HG03095 (cell line): Measurements from ENCODE around the gene FREM2.

Experiments
- ATAC-seq: cut with Tn5 transposase; IDR thresholded peaks from one replicate; pipeline ENCODE4 v1.9.1; 2021; ENCODE audit warnings: moderate library complexity; ENCODE audit not compliant: unreplicated experiment

Gene FREM2

GRCh38 chr13:38821770-38822551 lies 135.1 kb downstream of the FREM2 start:
- no peak for ATAC-seq

- ATAC-seq = no peak
These were observed 137.5 kb downstream of the FREM2 start for GRCh38 chr13:38824342-38824741.

DNA sequence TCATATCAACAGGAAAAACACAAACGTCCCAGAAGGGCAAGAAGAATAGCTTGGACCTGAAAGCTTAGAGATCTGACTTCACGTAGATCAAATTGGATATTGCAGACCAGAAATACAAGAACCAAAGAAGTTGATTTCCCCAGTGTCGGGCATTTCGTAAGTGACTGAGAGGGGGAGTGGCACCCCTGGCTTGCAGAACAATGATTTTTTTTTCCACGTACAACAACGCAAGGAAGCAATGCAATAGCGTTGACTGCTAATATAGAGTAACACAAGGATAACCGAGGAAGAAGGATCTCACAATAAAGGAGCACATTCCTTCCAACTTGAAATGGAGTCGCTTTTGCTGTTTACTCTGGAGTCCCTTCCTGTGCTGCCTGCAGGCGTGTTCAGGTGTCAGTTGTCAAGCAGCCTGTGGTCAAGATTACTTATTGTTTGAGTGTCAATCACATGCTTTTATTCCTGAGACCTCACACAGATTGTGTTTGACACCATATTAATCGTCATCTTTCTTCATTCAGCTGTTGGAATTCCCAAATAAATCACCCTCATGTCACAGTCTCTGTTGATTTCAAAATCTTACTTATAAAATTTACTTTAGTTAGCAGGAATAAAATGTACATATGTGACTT lies 139.4 kb downstream of the FREM2 start:
- ATAC-seq = no peak

DNA sequence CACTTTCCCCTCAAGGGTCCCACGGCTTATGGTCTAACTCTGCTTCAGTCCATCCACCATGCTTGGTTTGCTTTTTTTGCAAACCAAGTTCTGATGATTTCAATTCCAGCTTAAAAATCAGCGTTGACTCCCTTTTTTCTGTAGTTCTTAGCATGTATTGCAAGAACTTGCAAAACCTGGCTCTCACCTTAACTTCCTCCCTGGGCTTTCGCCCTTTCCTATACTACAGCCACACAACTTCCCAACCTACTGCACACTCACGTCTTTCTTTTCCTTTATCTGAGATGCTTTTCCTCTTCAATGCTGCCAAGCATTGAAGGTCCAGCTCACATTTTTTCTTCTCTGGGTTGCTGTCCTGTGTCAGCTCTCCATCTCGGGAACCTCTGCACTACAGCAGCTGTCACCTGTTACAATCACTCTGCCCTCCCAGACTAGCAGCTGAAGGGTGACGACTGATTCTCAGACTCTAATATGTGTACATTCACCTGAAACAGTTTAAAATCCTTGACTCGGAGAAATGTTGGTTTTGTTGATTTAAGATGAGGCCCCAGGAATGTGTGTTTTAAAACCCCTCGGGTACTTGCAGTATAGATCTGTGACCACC lies 143.7 kb downstream of the FREM2 start:
- no peak for ATAC-seq

DNA sequence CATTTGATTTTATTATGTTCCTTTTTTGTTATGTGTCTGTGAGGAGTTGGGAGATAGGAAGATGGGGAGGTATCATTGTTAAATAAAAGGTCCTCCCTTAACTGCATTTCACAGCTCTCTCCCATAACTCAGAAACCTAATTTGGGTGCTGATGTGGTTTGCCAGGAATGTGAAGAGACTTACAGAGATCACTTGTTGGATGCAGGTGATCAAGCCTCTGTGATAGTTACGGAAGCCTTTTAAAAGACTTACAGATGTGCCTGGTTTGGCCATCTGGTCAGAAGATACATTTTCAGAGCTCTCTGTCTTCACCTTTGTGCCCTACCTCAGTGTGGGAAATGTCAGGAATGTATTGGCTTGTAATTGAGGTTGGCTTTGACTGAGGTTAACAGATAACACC lies 157.7 kb downstream of the FREM2 start:
- ATAC-seq = no peak

DNA sequence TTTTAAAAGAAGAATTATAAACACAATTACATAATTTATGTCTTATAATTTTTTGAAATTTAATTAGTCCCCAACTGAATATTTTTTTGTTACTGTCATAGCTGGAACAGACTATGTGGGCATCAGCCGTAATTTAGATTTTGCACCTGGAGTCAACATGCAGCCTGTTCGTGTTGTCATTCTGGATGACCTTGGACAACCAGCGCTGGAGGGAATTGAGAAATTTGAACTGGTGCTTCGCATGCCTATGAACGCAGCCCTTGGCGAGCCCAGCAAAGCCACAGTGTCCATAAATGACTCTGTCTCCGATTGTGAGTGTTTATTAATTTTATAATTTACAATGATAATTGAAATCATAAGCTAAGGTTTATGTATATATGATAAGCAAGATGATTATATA lies 161.5 kb downstream of the FREM2 start:
- ATAC-seq = no peak

GRCh38 chr13:38849315-38849714 lies 162.4 kb downstream of the FREM2 start:
- ATAC-seq = no peak

- no peak for ATAC-seq
These were observed 164.2 kb downstream of the FREM2 start for GRCh38 chr13:38850868-38851626.

GRCh38 chr13:38854226-38854625 lies 167.3 kb downstream of the FREM2 start:
- no peak for ATAC-seq

DNA sequence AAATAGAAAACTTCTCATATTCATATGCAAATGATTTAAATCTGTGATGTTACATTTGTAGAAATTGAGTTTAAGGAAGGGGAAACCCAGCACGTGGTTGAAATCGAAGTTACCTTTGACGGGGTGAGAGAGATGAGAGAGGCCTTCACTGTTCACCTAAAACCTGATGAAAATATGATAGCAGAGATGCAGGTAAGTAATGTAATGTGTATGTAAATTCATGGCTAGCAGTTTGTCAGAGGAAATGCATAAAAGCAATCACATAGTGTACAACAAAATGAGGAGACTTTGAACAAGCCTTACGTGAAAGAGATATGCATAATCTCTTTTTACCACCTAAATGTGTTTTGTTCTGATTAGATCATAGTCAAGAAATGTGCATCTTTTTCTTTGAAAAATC lies 169.2 kb downstream of the FREM2 start:
- no peak for ATAC-seq

DNA sequence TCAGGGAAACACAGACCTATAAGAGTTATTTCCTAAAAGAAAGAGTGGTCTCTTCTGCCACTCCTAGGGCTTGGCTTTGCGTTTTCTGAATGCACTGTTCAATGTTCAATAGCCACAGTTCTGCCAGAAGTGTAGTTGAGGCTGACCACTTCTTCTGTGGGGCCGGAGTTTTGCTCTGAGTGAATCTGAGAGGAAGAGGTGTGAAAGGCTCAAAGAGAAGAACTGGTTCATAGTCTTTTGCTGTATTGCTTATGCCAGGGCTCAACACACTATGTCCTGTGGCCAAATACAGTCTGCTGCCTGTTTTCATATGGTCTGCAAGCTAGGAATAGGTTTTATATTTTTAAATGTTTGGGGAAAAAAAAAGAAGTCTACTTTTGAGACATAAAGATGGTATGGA lies 175.6 kb downstream of the FREM2 start:
- ATAC-seq = no peak

GRCh38 chr13:38863536-38863935 lies 176.7 kb downstream of the FREM2 start:
- no peak for ATAC-seq

- ATAC-seq = no peak
These were observed 179.8 kb downstream of the FREM2 start for GRCh38 chr13:38866649-38867048.

- ATAC-seq = no peak
These were observed 181.5 kb downstream of the FREM2 start for GRCh38 chr13:38868399-38868798.

DNA sequence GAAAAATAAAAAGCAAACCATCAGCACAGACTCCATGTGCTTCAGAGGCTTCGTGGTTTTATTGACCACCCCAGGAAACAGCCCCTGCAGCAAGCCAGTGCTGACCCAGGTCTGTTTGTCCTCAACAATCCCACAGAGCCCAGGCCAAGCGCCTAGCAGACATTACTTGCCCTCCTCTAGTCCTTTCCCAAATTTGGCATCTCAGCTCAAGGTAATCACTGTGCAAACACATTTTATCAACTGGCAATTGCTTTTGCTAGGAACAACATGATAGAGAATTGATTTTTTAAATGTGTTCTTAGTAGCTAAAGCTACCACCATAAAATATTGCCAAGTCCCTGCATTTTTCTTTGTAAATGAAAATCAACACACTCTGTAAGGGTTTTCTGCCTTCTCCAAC lies 182.0 kb downstream of the FREM2 start:
- no peak for ATAC-seq

DNA sequence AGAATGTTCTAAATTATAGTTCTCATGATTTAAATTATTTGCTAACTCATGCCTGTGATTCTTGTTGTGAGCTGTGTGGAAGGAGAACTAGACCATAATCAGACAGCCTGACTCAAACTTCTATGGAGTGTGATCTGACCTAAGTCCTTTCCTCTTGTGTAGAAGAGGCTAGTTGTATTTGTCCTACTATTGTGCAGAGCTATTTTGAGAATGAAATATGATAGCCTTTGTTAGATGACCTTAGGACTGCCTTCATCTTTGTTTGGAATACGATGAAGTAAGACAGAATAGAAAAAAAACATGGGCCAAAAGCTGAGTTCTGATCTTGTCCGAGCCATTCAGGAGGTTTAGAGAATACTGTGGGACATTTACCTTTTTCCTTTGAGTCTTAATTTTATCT lies 184.4 kb downstream of the FREM2 start:
- ATAC-seq = no peak

- no peak for ATAC-seq
These were observed 185.8 kb downstream of the FREM2 start for GRCh38 chr13:38872693-38873092.

DNA sequence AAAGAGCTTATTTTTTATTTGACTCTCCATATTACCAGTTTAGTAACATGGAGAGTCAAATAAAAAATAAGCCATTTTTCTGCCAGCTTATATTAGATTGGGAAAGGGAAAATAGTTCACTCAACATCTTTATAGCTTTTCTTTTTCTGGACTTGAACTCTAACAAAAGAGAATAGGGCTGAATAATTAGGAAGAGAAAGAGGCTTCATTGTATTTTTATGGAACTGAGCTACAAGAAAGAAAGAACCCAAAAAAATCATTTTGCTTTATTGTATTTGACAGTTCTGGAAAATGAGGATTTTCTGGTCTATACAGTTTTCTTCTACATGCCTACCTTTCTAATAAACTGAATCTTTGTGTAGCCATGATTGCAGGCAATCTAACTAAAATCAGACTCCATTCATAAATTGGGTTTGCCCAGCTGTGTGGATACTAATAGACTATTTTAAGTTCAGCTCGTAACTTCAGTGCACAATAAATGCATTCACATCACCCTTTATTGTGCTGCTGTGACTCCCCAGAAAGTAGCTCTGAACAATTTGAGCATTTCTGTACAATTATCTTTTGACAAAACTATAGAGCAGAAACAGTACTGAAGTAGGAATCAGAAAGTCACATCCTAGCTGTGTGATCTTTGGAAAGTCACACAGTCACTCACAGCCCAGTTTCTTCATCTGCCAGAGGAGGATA lies 188.5 kb downstream of the FREM2 start:
- ATAC-seq = no peak

- no peak for ATAC-seq
These were observed 192.4 kb downstream of the FREM2 start for GRCh38 chr13:38879278-38879677.

- no peak for ATAC-seq
These were observed 192.9 kb downstream of the FREM2 start for GRCh38 chr13:38879786-38880185.

DNA sequence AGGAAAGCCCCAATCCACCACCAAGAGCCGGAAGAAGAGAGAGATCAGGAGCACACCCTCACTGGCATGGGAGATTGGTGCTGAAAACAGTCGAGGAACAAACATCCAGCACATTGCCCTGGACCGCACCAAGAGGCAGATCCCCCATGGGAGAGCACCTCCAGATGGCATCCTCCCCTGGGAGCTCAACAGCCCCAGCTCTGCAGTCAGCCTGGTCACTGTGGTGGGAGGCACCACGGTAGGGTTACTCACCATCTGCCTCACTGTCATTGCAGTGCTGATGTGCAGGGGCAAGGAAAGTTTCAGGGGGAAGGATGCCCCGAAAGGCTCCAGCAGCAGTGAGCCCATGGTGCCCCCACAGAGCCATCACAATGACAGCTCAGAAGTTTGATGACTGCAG lies 193.5 kb downstream of the FREM2 start:
- no peak for ATAC-seq
